Measurements from ENCODE around the gene SERGEF. TPM values are rescaled to one million over a fixed set of nuclear protein-coding genes. Genes with fewer than 3 reads are reported as not detected.

The SERGEF gene
- total and polyA plus RNA-seq, 10 of the 15 experiments (the other 5 are each of a cell fraction or from before 2014, with no cell fraction given): 14.6 to 27.8 (median 22.4) TPM

DNA sequence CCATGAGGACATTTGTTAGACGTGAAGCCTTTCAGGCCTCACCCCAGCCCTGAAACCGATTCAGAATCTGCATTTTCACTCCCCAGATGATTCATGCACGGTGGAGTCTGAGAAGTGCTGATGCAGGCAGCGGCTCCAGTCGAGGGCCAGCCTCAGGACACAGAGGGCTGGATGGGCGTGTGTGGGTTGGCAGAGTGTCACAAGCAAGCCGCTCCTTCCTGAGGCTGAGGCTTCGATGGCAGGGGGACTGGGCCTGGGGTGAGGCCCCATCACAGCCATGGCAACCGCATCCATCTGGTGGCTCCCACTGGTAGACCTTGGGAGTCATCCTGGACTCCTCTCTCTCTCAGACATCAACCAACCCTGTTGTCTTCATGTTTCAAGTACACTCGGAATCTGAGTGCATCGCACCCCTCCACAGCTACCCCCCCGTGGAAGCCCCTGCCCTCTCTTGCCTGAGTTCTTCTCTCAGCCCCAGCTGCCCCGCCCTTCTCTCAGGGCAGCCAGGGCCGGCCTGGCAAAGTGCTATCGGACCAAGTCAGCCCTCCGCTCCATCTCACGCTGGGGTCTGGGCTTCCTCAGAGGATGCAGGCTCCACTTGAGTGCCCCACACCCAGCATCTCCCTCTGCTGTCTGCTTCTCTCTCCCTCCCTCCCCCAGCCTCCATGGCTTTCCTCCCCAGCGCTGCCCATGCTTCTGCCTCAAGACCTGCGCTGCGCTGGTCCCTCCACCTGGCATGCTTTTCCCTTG, 267.6 kb downstream of the SERGEF start (continued):
- TF ChIP-seq, protein P1, sequence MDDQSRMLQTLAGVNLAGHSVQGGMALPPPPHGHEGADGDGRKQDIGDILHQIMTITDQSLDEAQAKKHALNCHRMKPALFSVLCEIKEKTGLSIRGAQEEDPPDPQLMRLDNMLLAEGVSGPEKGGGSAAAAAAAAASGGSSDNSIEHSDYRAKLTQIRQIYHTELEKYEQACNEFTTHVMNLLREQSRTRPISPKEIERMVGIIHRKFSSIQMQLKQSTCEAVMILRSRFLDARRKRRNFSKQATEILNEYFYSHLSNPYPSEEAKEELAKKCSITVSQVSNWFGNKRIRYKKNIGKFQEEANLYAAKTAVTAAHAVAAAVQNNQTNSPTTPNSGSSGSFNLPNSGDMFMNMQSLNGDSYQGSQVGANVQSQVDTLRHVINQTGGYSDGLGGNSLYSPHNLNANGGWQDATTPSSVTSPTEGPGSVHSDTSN (IDR thresholded peaks at IDR 0.05; ENCODE audit: insufficient replicate concordance, low read depth, low read length): no peak
- TF ChIP-seq ZNF24 (IDR thresholded peaks at IDR 0.05) (no peak), HDAC2 (IDR thresholded peaks at IDR 0.05) (no peak), IRF4 (IDR thresholded peaks at IDR 0.05; ENCODE audit: low read depth, low read length) (no peak), SPI1 (IDR thresholded peaks at IDR 0.05; ENCODE audit: borderline replicate concordance, insufficient read depth, low read depth, low read length) (no peak)
- TF ChIP-seq, protein P2, sequence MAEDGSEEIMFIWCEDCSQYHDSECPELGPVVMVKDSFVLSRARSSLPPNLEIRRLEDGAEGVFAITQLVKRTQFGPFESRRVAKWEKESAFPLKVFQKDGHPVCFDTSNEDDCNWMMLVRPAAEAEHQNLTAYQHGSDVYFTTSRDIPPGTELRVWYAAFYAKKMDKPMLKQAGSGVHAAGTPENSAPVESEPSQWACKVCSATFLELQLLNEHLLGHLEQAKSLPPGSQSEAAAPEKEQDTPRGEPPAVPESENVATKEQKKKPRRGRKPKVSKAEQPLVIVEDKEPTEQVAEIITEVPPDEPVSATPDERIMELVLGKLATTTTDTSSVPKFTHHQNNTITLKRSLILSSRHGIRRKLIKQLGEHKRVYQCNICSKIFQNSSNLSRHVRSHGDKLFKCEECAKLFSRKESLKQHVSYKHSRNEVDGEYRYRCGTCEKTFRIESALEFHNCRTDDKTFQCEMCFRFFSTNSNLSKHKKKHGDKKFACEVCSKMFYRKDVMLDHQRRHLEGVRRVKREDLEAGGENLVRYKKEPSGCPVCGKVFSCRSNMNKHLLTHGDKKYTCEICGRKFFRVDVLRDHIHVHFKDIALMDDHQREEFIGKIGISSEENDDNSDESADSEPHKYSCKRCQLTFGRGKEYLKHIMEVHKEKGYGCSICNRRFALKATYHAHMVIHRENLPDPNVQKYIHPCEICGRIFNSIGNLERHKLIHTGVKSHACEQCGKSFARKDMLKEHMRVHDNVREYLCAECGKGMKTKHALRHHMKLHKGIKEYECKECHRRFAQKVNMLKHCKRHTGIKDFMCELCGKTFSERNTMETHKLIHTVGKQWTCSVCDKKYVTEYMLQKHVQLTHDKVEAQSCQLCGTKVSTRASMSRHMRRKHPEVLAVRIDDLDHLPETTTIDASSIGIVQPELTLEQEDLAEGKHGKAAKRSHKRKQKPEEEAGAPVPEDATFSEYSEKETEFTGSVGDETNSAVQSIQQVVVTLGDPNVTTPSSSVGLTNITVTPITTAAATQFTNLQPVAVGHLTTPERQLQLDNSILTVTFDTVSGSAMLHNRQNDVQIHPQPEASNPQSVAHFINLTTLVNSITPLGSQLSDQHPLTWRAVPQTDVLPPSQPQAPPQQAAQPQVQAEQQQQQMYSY (CRISPR knock-in tag; IDR thresholded peaks at IDR 0.05): no peak
- TF ChIP-seq, protein P3, sequence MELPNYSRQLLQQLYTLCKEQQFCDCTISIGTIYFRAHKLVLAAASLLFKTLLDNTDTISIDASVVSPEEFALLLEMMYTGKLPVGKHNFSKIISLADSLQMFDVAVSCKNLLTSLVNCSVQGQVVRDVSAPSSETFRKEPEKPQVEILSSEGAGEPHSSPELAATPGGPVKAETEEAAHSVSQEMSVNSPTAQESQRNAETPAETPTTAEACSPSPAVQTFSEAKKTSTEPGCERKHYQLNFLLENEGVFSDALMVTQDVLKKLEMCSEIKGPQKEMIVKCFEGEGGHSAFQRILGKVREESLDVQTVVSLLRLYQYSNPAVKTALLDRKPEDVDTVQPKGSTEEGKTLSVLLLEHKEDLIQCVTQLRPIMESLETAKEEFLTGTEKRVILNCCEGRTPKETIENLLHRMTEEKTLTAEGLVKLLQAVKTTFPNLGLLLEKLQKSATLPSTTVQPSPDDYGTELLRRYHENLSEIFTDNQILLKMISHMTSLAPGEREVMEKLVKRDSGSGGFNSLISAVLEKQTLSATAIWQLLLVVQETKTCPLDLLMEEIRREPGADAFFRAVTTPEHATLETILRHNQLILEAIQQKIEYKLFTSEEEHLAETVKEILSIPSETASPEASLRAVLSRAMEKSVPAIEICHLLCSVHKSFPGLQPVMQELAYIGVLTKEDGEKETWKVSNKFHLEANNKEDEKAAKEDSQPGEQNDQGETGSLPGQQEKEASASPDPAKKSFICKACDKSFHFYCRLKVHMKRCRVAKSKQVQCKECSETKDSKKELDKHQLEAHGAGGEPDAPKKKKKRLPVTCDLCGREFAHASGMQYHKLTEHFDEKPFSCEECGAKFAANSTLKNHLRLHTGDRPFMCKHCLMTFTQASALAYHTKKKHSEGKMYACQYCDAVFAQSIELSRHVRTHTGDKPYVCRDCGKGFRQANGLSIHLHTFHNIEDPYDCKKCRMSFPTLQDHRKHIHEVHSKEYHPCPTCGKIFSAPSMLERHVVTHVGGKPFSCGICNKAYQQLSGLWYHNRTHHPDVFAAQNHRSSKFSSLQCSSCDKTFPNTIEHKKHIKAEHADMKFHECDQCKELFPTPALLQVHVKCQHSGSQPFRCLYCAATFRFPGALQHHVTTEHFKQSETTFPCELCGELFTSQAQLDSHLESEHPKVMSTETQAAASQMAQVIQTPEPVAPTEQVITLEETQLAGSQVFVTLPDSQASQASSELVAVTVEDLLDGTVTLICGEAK (IDR thresholded peaks at IDR 0.05; ENCODE audit: borderline replicate concordance): no peak
